Hepatocyte (in vitro differentiated cells): ENCODE data around the gene NFIA. TPM values are rescaled to one million over a fixed set of nuclear protein-coding genes. Genes with fewer than 3 reads are reported as not detected.

ENCODE experiments used
- DNase-seq: peaks from one replicate; pipeline ENCODE4 v3.0.0-alpha.2; 2016; ENCODE audit warnings: low spot score
- H2AFZ ChIP-seq: fragments of 200-600 bp; sonication (generic); 2 replicates; pipeline ENCODE4 v1.6.0; 2016; ENCODE audit warnings: antibody characterized with exemption, mild to moderate bottlenecking
- H3K27ac ChIP-seq: fragments of 200-600 bp; sonication (generic); 2 replicates; pipeline ENCODE4 v1.5.1; 2016; ENCODE audit warnings: mild to moderate bottlenecking
- H3K27me3 ChIP-seq: fragments of 200-600 bp; sonication (generic); 2 replicates; pipeline ENCODE4 v1.6.1; 2016
- H3K36me3 ChIP-seq: fragments of 200-600 bp; sonication (generic); replicated peaks from 2 replicates; pipeline ENCODE4 v1.5.1; 2016; ENCODE audit warnings: low read depth; ENCODE audit not compliant: insufficient read depth
- H3K4me1 ChIP-seq: fragments of 200-600 bp; sonication (generic); 2 replicates; pipeline ENCODE4 v1.5.1; 2016; ENCODE audit warnings: mild to moderate bottlenecking, moderate library complexity; ENCODE audit not compliant: insufficient read depth
- H3K4me2 ChIP-seq: fragments of 200-600 bp; sonication (generic); 2 replicates; pipeline ENCODE4 v1.6.0; 2016
- H3K4me3 ChIP-seq: fragments of 200-600 bp; sonication (generic); 2 replicates; pipeline ENCODE4 v1.5.1; 2016; ENCODE audit warnings: mild to moderate bottlenecking
- H3K79me2 ChIP-seq: fragments of 200-600 bp; sonication (generic); 2 replicates; pipeline ENCODE4 v1.6.0; 2017; ENCODE audit warnings: mild to moderate bottlenecking
- H3K9me2 ChIP-seq: fragments of 200-600 bp; sonication (generic); replicated peaks from 2 replicates; pipeline ENCODE4 v1.6.0; 2017; ENCODE audit warnings: mild to moderate bottlenecking; ENCODE audit not compliant: insufficient read depth
- H3K9me3 ChIP-seq: fragments of 200-600 bp; sonication (generic); 2 replicates; pipeline ENCODE4 v1.5.1; 2016; ENCODE audit warnings: low read depth, mild to moderate bottlenecking
- H4K20me1 ChIP-seq: fragments of 200-600 bp; sonication (generic); 2 replicates; pipeline ENCODE4 v1.6.0; 2016; ENCODE audit warnings: mild to moderate bottlenecking; ENCODE audit not compliant: insufficient read depth, poor library complexity, severe bottlenecking
- CTCF ChIP-seq: fragments of 200-600 bp; sonication (generic); IDR thresholded peaks from 2 replicates; pipeline ENCODE4 v1.5.1; 2016; ENCODE audit warnings: antibody characterized with exemption, mild to moderate bottlenecking; ENCODE audit not compliant: poor library complexity
- EZH2 ChIP-seq: fragments of 200-600 bp; sonication (generic); IDR thresholded peaks from 2 replicates; pipeline ENCODE4 v1.6.1; 2016; ENCODE audit warnings: antibody characterized with exemption, mild to moderate bottlenecking, borderline replicate concordance
- EZH2phosphoT487 ChIP-seq: fragments of 200-600 bp; sonication (generic); IDR thresholded peaks from one replicate; pipeline ENCODE4 v1.6.1; 2018; ENCODE audit warnings: antibody characterized with exemption, mild to moderate bottlenecking, low read depth, moderate library complexity; ENCODE audit not compliant: unreplicated experiment, severe bottlenecking
- WGBS: methylation state at CpG from one replicate; pipeline ENCODE4 v1.1.6; 2016; ENCODE audit warnings: low lambda C conversion rate; ENCODE audit errors: missing lambda C conversion rate; 5-methylcytosine and 5-hydroxymethylcytosine counted together
- polyA plus RNA-seq: library from polyadenylated mRNA; unstranded; fragments of >200 nt; fragmentation: Nextera tagmentation; extraction: Ambion mirVana; gene quantifications from 2 replicates; pipeline ENCODE4 v1.2.1, GENCODE V29; 2016
- total RNA-seq: library from RNA; depleted of rRNA; stranded (reverse); fragments of >200 nt; gene quantifications from 2 replicates; pipeline ENCODE4 v1.2.3, GENCODE V29; 2014

Gene NFIA
- total and polyA plus RNA-seq, 2 experiments from 2014 or later = 15.1 to 18.2 TPM

- Histone ChIP-seq H2AFZ (no peak overlapping the region), H3K4me1 (no peaks in the 10 kb centered on the region), H3K79me2 (no peaks in the 10 kb centered on the region), H3K27me3 (no peaks in the 10 kb centered on the region), H3K36me3 (no peaks in the 10 kb centered on the region), H3K9me3 (no peaks in the 10 kb centered on the region), H3K4me2 (no peak overlapping the region), H3K4me3 (no peak overlapping the region), H3K9me2 (no peaks in the 10 kb centered on the region), H4K20me1 (no peaks in the 10 kb centered on the region), H3K27ac (no peak overlapping the region)
- WGBS = 80% methylated on average over 4 of the region's 4 CpGs
- TF ChIP-seq EZH2 = no peak
- no peak for TF ChIP-seq EZH2phosphoT487
- TF ChIP-seq CTCF = no peak
- no peak for DNase-seq
Observed at GRCh38 chr1:61289232-61290098, 207.1 kb downstream of the NFIA start.

GRCh38 chr1:61290525-61290924 is 208.2 kb downstream of the NFIA start:
- H3K4me3 ChIP-seq = no peak overlapping the region
- no peak overlapping the region for H2AFZ ChIP-seq

GRCh38 chr1:61293197-61293596 is 210.8 kb downstream of the NFIA start:
- Histone ChIP-seq H3K27me3 (no peaks in the 10 kb centered on the region), H3K4me2 (no peak overlapping the region)

More at GRCh38 chr1:61290525-61290924, 208.2 kb downstream of the NFIA start:
- H4K20me1 ChIP-seq = no peaks in the 10 kb centered on the region
- H3K4me1 ChIP-seq = no peaks in the 10 kb centered on the region
- H3K27me3 ChIP-seq = no peaks in the 10 kb centered on the region
- no peak for DNase-seq
- H3K9me2 ChIP-seq = no peaks in the 10 kb centered on the region
- no peaks in the 10 kb centered on the region for H3K79me2 ChIP-seq
- no peaks in the 10 kb centered on the region for H3K9me3 ChIP-seq
- H3K27ac ChIP-seq = no peak overlapping the region
- no peak overlapping the region for H3K4me2 ChIP-seq
- TF ChIP-seq EZH2 (no peak), EZH2phosphoT487 (no peak)
- WGBS = 46% methylated on average over 3 of the region's 3 CpGs
- H3K36me3 ChIP-seq = no peaks in the 10 kb centered on the region

More at GRCh38 chr1:61293197-61293596, 210.8 kb downstream of the NFIA start:
- H3K36me3 ChIP-seq = no peaks in the 10 kb centered on the region
- no peaks in the 10 kb centered on the region for H3K9me3 ChIP-seq
- no peak overlapping the region for H3K27ac ChIP-seq
- no peaks in the 10 kb centered on the region for H3K9me2 ChIP-seq
- no peak for DNase-seq
- no peak overlapping the region for H2AFZ ChIP-seq
- WGBS = 94% methylated on average over 2 of the region's 2 CpGs
- H3K4me3 ChIP-seq = no peak overlapping the region
- TF ChIP-seq CTCF = no peak
- TF ChIP-seq EZH2 = no peak
- TF ChIP-seq EZH2phosphoT487 = no peak
- H3K79me2 ChIP-seq = peaks cover 4% of the 10 kb centered on the region
- no peaks in the 10 kb centered on the region for H4K20me1 ChIP-seq
- no peaks in the 10 kb centered on the region for H3K4me1 ChIP-seq
